Tibial artery (tissue), 4 donors: ENCODE data around the gene TMEM269.

Source experiments
- DNase-seq, 2 donors: peaks; one replicate each; pipeline ENCODE4 v3.0.0-alpha.2; 2019
- H3K27ac ChIP-seq, 2 donors: fragments of 200-600 bp; sonication (generic) in 1 of 2; 1 replicate in 1 of 2; 2 replicates in 1 of 2; pipeline ENCODE4 v1.5.1; 2018 to 2019; ENCODE audit warnings: mild to moderate bottlenecking in 1 of 2
- H3K27me3 ChIP-seq, 2 donors: fragments of 200-600 bp; sonication (generic) in 1 of 2; one replicate each; pipeline versions ENCODE4 v1.5.1 to v1.6.0; 2016 to 2019
- H3K36me3 ChIP-seq, 3 donors: fragments of 200-600 bp; sonication (generic) in 2 of 3; one replicate each; pipeline ENCODE4 v1.5.1; 2016 to 2019; ENCODE audit warnings: mild to moderate bottlenecking in 2 of 3
- H3K4me1 ChIP-seq, 4 donors: fragments of 200-600 bp; sonication (generic) in 2 of 4; 1 replicate in 3 of 4; 2 replicates in 1 of 4; pipeline ENCODE4 v1.5.1; 2016 to 2019
- H3K4me3 ChIP-seq, 2 donors: fragments of 200-600 bp; sonication (generic) in 1 of 2; 1 replicate in 1 of 2; 2 replicates in 1 of 2; pipeline ENCODE4 v1.5.1; 2018 to 2019; ENCODE audit warnings: mild to moderate bottlenecking in 2 of 2
- H3K9me3 ChIP-seq, 3 donors: fragments of 200-600 bp; sonication (generic) in 1 of 3; one replicate each; pipeline ENCODE4 v1.5.1; 2016 to 2019
- CTCF ChIP-seq, 2 experiments: fragments of 200-600 bp in 1 of 2; fragments of 450-650 bp in 1 of 2; IDR thresholded peaks; one replicate each; pipeline ENCODE4 v1.5.1; 2017 to 2019; ENCODE audit warnings: antibody characterized with exemption in 2 of 2, mild to moderate bottlenecking in 1 of 2, moderate library complexity in 1 of 2
- intact Hi-C: fragments of 100-400 bp; cut with DNase I; formaldehyde crosslinking; loops from one replicate; pipeline ENCODE4 v1.15.0; 2023; ENCODE audit warnings: low total_unique reads

Gene TMEM269

DNA sequence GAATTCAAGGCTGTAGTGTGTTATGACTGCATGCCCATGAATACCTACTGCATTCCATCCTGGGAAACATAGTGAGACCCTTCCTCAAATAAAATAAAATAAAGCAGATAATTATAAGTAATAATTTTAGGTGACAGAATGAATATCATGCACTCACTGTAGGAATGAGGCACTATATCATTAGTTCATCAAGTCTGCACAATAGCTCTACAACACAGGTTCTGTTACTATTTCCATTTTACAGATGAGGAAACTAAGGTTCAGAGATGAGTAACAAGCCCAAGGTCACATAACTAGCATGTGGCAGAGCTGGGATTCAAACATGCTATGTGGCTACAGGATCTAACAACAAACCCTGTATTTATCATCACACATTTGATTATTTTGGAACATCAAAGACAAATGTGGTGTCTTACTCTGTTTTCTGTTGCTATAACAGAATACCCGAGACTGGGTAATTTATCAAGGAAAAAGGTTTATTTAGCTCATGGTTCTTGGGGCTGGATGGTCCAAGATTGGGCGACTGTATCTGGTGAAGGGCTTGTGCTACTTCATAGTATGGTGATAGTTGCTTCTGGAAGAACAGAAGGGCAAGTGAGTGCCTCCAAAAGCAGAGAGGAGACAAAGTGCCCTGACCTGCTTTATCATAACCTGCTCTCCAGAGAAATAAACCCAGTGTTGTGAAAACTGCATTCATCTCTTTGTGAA is 56.8 kb downstream of the TMEM269 start:
- H3K4me1 ChIP-seq = peaks cover 0 to 9% (median 5%) of the 10 kb centered on the region in 4 donors
- H3K4me3 ChIP-seq = no peak overlapping the region
- intact Hi-C loops = loop anchor here (10.0 kb wide), 1 partner anchor 157 kb away; the partner anchor contains the start of gene YBX1
- no peaks in the 10 kb centered on the region for H3K9me3 ChIP-seq
- no peak for DNase-seq
- peaks cover 0 to 35% (median 6%) of the 10 kb centered on the region in 3 donors for H3K36me3 ChIP-seq
- no peaks in the 10 kb centered on the region for H3K27me3 ChIP-seq
- H3K27ac ChIP-seq = no peak overlapping the region
- TF ChIP-seq CTCF (IDR thresholded peaks at IDR 0.05) = no peak

DNA sequence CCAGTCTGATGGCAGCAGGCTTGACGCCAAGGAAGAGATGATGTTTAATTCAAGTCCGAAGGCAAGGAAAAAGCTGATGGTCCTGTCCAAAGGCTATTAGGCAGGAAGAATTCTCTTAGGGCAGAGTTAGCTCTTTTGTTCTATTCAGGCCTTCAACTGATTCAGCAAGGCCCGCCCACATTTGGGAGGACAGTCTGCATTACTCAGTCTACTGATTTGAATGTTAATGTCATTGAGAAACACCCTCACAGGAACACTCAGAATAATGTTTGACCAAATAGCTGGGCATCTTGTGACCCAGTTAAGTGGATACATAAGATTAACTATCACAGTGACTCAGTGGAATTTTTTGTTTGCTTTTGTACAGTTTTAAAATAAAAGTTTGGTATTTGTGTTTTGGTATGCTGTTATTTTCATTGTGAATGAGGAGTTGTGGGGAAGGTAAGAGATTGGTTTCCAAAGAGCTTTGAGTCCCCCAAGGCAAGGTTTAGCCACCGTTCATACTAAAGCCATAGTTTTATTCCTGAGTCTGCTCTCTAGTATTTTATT is 59.9 kb downstream of the TMEM269 start:
- no peak overlapping the region for H3K4me3 ChIP-seq
- no peaks in the 10 kb centered on the region for H3K27me3 ChIP-seq
- intact Hi-C loops = loop anchor here (10.0 kb wide), 1 partner anchor 160 kb away; the partner anchor contains the start of gene YBX1
- peaks cover 0 to 24% (median 13%) of the 10 kb centered on the region in 4 donors for H3K4me1 ChIP-seq
- no peaks in the 10 kb centered on the region for H3K9me3 ChIP-seq
- no peak for TF ChIP-seq CTCF (IDR thresholded peaks at IDR 0.05)
- no peak for DNase-seq
- no peak overlapping the region for H3K27ac ChIP-seq
- H3K36me3 ChIP-seq = peaks cover 6 to 31% (median 6%) of the 10 kb centered on the region in 3 donors

- Histone ChIP-seq H3K27me3 (no peaks in the 10 kb centered on the region), H3K27ac (no peak overlapping the region), H3K9me3 (peaks cover 0 to 2% (median 0%) of the 10 kb centered on the region in 3 donors), H3K4me3 (no peak overlapping the region), H3K36me3 (peaks cover 7 to 36% (median 9%) of the 10 kb centered on the region in 3 donors), H3K4me1 (peaks cover 0 to 24% (median 13%) of the 10 kb centered on the region in 4 donors)
- no peak for TF ChIP-seq CTCF (IDR thresholded peaks at IDR 0.05)
- no peak for DNase-seq
- intact Hi-C loops = loop anchor here (10.0 kb wide), 1 partner anchor 160 kb away; the partner anchor contains the start of gene YBX1
These were observed 60.4 kb downstream of the TMEM269 start for GRCh38 chr1:42845193-42845592.

DNA sequence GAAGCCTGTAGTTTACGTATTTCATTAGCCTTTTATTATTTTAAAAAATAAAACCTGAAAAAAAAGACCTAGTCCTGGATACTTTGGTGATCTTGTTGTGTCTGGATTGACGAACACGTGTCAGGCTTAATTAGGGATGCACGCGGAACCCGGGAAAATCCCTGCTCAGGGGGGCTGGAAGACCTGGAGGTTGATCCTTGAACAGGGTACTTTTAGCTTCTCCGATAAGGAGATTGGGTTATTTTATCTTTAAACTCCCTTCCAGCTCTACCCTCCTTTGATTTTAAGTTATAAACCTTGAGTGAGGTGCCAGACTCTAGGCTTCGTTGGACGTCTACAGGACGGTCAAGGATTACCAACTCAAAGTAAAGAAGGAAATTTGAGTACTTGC is 61.1 kb downstream of the TMEM269 start:
- Histone ChIP-seq H3K4me1 (peaks cover 0 to 24% (median 13%) of the 10 kb centered on the region in 4 donors), H3K9me3 (peaks cover 0 to 5% (median 0%) of the 10 kb centered on the region in 3 donors), H3K27ac (peak overlapping the region; percentile 85 to 87), H3K4me3 (peak overlapping the region; percentile 90 to 91), H3K27me3 (no peaks in the 10 kb centered on the region), H3K36me3 (peaks cover 14 to 37% (median 16%) of the 10 kb centered on the region in 3 donors)
- intact Hi-C loops = loop anchor here (10.0 kb wide), 1 partner anchor 161 kb away; the partner anchor contains the start of gene YBX1
- TF ChIP-seq CTCF (IDR thresholded peaks at IDR 0.05) = no peak
- no peak for DNase-seq

- DNase-seq = peak; percentile 97
- intact Hi-C loops = loop anchor here (10.0 kb wide), 1 partner anchor 162 kb away; the partner anchor contains the start of gene YBX1
- TF ChIP-seq CTCF (IDR thresholded peaks at IDR 0.05) = peak; percentile 27 to 46
- H3K27me3 ChIP-seq = no peaks in the 10 kb centered on the region
- peaks cover 0 to 8% (median 0%) of the 10 kb centered on the region in 3 donors for H3K9me3 ChIP-seq
- peak within 1 kb of the TSS; percentile 85 to 87 for H3K27ac ChIP-seq
- peak within 1 kb of the TSS; percentile 90 to 91 for H3K4me3 ChIP-seq
- H3K4me1 ChIP-seq = peaks cover 0 to 24% (median 13%) of the 10 kb centered on the region in 4 donors
- H3K36me3 ChIP-seq = peaks cover 20 to 39% (median 22%) of the 10 kb centered on the region in 3 donors
These were observed 61.7 kb downstream of the TMEM269 start, which contains the start of gene ZNF691 for GRCh38 chr1:42846257-42847110. TSS of gene ZNF691 (plus strand) at chr1:42846613. CDS start at chr1:42849659, 3,046 bp downstream.
